Muscle of leg (tissue), 11 donors: ENCODE measurements around the gene ZNF785. TPM values are rescaled to one million over a fixed set of nuclear protein-coding genes. Genes with fewer than 3 reads are reported as not detected.
"Not testable (repeated sequence)": the region's sequence is repeated elsewhere in the genome, so short reads cannot be mapped to it uniquely, and the experiment has no call there.

Experiments
- DNase-seq: peaks from one replicate; pipeline ENCODE4 v3.0.0; 2013
- H3K27ac ChIP-seq: one replicate; pipeline ENCODE4 v1.5.1; 2013; ENCODE audit warnings: mild to moderate bottlenecking, low read length, control low read depth
- H3K27me3 ChIP-seq: one replicate; pipeline ENCODE4 v1.6.1; 2013; ENCODE audit warnings: low read length; ENCODE audit not compliant: control insufficient read depth, insufficient read depth
- H3K36me3 ChIP-seq: one replicate; pipeline ENCODE4 v1.6.1; 2013; ENCODE audit warnings: low read length; ENCODE audit not compliant: control insufficient read depth, insufficient read depth
- H3K4me1 ChIP-seq: one replicate; pipeline ENCODE4 v1.6.1; 2013; ENCODE audit warnings: low read length; ENCODE audit not compliant: control insufficient read depth, insufficient read depth
- H3K4me3 ChIP-seq: one replicate; pipeline ENCODE4 v1.5.1; 2013; ENCODE audit warnings: low read length, control low read depth
- H3K9me3 ChIP-seq: replicated peaks from 2 replicates; pipeline ENCODE4 v1.6.1; 2013; ENCODE audit warnings: low read depth, low read length; ENCODE audit not compliant: control insufficient read depth
- WGBS: methylation state at CpG from one replicate; pipeline ENCODE4 v1.1.5; 2013; ENCODE audit warnings: missing lambda C conversion rate; ENCODE audit not compliant: insufficient coverage; 5-methylcytosine and 5-hydroxymethylcytosine counted together
- polyA plus RNA-seq, 8 donors: library from polyadenylated mRNA; unstranded; fragments of 120-200 nt; gene quantifications; one replicate each; pipeline versions ENCODE4 v1.2.1 to v1.2.3, GENCODE V29; 2013; ENCODE audit warnings: inconsistent platforms in 1 of 8, low replicate concordance in 1 of 8; ENCODE audit not compliant: insufficient read length in 8 of 8, insufficient read depth in 1 of 8
- total RNA-seq: library from RNA; stranded (reverse); fragments of 120-200 nt; gene quantifications from one replicate; pipeline ENCODE4 v1.2.4, GENCODE V29; 2013

ZNF785 gene
- total and polyA plus RNA-seq, 9 donors = 9.7 to 16.6 (median 11.9) TPM

DNA sequence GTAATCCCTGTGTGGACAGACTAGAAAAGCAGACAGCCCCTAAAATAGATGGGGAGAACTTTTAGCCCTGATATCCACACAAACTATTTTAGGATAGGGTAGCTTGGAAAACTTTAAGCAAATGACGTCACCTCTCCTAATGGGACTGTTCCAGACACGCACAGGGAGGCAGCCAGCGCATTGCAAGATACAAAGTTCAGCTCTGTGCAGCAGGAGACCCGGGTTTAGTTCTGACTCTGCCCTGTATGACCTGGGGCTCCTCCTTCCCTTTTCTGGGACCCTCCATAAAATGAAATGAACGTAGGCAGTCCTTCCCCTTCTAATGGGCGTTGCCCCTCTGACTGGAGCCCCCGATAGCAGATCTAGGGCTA is 18.4 kb upstream of the ZNF785 start:
- Histone ChIP-seq H3K4me1 (peaks cover 10% of the 10 kb centered on the region), H3K4me3 (no peak overlapping the region), H3K27ac (no peak overlapping the region), H3K36me3 (peaks cover 61% of the 10 kb centered on the region), H3K27me3 (no peaks in the 10 kb centered on the region), H3K9me3 (peaks cover 2% of the 10 kb centered on the region)
- DNase-seq = no peak
- WGBS = 78% methylated on average over 5 of the region's 7 CpGs

DNA sequence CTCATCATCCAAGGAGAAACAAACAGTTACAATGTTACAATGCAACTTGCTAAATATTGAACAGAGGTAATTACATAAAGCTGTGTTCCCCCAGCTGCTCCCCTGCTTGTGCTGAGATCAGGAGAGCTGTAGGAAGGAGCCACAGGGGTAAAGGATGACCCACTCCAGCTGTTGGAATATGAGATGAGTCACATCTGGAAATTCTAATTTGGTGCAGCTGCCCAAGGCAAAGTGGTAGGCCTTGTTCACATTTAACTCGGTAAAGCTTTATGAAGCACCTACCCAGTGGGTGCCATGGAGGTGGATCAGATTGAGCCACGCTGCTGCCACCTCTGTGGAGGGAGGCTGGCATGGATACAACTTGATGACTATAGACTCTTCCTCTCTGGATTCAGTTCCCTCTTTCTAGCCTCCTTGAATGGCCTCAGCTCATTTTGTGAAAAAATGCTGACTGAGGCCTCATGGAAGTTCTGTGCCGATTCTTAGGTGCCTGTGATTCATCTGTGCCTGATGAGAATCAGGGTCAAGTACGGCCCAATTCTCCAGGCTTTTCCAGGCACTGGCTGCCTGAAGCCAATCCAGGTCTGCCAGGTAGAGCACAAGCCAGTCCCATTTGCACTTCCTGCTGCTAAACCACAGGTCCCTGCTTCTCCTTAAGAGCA is 17.2 kb upstream of the ZNF785 start:
- Histone ChIP-seq H3K27me3 (no peaks in the 10 kb centered on the region), H3K9me3 (peaks cover 2% of the 10 kb centered on the region), H3K4me3 (no peak overlapping the region), H3K36me3 (peaks cover 50% of the 10 kb centered on the region), H3K4me1 (peaks cover 7% of the 10 kb centered on the region), H3K27ac (peak overlapping the region; percentile 59)
- peak; percentile 72 for DNase-seq
- WGBS = 21% methylated on average over 3 of the region's 4 CpGs

- H3K36me3 ChIP-seq = peaks cover 44% of the 10 kb centered on the region
- no CpG with 5 or more reads among the region's 4 CpGs for WGBS
- no peak overlapping the region for H3K27ac ChIP-seq
- H3K27me3 ChIP-seq = no peaks in the 10 kb centered on the region
- H3K4me1 ChIP-seq = peaks cover 7% of the 10 kb centered on the region
- no peak overlapping the region for H3K4me3 ChIP-seq
- DNase-seq = no peak
- H3K9me3 ChIP-seq = peaks cover 2% of the 10 kb centered on the region
These were observed 16.5 kb upstream of the ZNF785 start for GRCh38 chr16:30601966-30602365.

- no peak for DNase-seq
- peaks cover 2% of the 10 kb centered on the region for H3K9me3 ChIP-seq
These were observed 15.4 kb upstream of the ZNF785 start for GRCh38 chr16:30600929-30601328.

DNA sequence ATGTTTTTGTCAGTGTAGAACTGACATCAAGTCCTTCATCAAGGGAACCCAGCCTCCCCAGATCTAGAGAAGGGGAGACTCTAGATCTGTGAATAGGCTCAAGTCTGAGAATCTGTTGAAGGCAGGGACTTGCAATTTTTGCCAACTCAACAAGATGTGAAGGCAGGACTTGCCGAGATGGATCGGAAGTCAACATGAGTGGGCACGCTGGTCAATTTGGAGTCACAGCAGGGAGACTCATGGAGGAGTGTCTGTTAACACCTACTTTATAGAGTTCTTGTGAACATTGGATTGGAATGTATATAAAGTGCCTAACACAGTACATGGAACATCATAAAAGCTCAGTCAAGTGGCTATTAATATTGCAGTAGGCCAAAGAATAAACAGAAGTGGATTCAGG is 14.7 kb upstream of the ZNF785 start:
- 100% methylated on average over 2 of the region's 3 CpGs for whole genome bisulfite sequencing
- no peak for DNase-seq

More at GRCh38 chr16:30600929-30601328, 15.4 kb upstream of the ZNF785 start:
- Histone ChIP-seq H3K27me3 (no peaks in the 10 kb centered on the region), H3K27ac (no peak overlapping the region), H3K4me1 (peaks cover 7% of the 10 kb centered on the region), H3K4me3 (no peak overlapping the region), H3K36me3 (peaks cover 34% of the 10 kb centered on the region)
- WGBS = 90% methylated on average over 2 of the region's 2 CpGs

GRCh38 chr16:30592871-30593270 is 7.4 kb upstream of the ZNF785 start:
- 100% methylated on average over 3 of the region's 4 CpGs for WGBS
- Histone ChIP-seq H3K27ac (no peak overlapping the region), H3K4me3 (no peak overlapping the region), H3K27me3 (no peaks in the 10 kb centered on the region), H3K9me3 (peaks cover 2% of the 10 kb centered on the region), H3K36me3 (peaks cover 3% of the 10 kb centered on the region), H3K4me1 (no peaks in the 10 kb centered on the region)
- no peak for DNase-seq

More for the DNA sequence above, 14.7 kb upstream of the ZNF785 start:
- H3K36me3 ChIP-seq = peaks cover 29% of the 10 kb centered on the region
- H3K27me3 ChIP-seq = no peaks in the 10 kb centered on the region
- H3K4me1 ChIP-seq = peaks cover 7% of the 10 kb centered on the region
- H3K9me3 ChIP-seq = peaks cover 2% of the 10 kb centered on the region
- no peak overlapping the region for H3K4me3 ChIP-seq
- H3K27ac ChIP-seq = no peak overlapping the region

GRCh38 chr16:30590869-30591268 is 5.4 kb upstream of the ZNF785 start:
- H3K9me3 ChIP-seq, H3K27me3 ChIP-seq, DNase-seq, H3K4me3 ChIP-seq, H3K27ac ChIP-seq, H3K36me3 ChIP-seq, H3K4me1 ChIP-seq: not testable (repeated sequence)
- 100% methylated on average over 1 of the region's 9 CpGs for WGBS

DNA sequence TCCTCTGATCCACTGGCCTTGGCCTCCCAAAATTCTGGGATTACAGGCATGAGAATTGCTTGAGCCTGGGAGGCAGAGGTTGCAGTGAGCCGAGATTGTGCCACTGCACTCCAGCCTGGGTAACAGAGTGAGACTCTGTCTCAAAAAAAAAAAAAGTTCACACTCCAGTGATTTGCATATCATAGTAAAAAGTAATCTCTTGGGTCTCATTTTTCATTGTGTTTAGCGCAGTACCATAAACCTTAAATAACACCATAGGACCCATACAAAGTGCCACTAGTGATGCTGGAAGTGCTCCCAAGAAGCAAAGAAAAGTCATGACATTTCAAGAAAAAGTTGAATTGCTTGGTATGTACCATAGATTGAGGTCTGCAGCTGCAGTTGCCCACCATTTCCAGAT is 4.1 kb upstream of the ZNF785 start:
- H3K27ac ChIP-seq, H3K9me3 ChIP-seq, H3K4me3 ChIP-seq, H3K36me3 ChIP-seq, H3K4me1 ChIP-seq, H3K27me3 ChIP-seq, DNase-seq: not testable (repeated sequence)
- no CpG with 5 or more reads among the region's 2 CpGs for WGBS

DNA sequence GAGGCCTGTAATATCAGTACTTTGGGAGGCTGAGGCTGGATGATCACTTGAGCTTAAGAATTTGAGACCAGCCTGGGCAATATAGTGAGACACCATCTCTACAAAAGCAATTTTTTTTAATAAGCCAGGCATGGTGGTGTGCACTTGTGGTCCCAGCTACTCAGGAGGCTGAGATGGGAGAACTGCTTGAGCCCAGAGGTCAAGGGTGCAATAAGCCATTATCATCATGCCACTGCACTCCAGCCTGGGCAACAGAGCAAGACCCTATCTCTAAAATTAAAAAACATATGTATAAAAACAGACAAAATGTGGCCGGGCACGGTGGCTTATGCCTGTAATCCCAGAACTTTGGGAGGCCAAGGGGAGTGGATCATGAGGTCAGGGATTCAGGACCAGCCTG is 3.2 kb upstream of the ZNF785 start:
- no peak for DNase-seq
- H3K4me3 ChIP-seq = no peak overlapping the region
- H3K27ac ChIP-seq = no peak overlapping the region
- peaks cover 8% of the 10 kb centered on the region for H3K4me1 ChIP-seq
- H3K36me3 ChIP-seq = peaks cover 8% of the 10 kb centered on the region
- WGBS = no CpG with 5 or more reads among the region's 2 CpGs
- H3K27me3 ChIP-seq = no peaks in the 10 kb centered on the region
- H3K9me3 ChIP-seq = no peaks in the 10 kb centered on the region

DNA sequence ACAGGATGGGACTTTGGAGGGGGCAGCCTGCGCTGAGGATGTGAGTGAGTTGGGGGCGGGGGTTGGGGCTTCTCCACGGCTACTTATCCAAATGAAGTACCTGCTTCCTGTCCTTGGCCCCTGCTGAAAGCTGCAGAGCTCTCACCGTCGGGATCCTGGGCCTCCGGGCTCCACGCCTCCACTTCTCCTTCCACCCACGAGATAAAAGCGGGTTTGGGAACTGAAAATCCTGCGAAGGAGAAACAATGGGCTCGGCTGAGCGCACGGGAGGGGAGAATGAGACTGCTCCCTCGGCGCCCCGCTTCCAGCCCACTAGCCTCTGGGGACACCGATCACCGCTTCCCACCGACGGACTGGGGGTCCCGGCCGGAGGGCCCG is 486 bp downstream of the ZNF785 start:
- H3K4me3 ChIP-seq = peak overlapping the region; percentile 68
- H3K4me1 ChIP-seq = peaks cover 8% of the 10 kb centered on the region
- WGBS = 0% methylated on average over 22 of the region's 23 CpGs
- peaks cover 33% of the 10 kb centered on the region for H3K36me3 ChIP-seq
- no peak for DNase-seq
- no peaks in the 10 kb centered on the region for H3K27me3 ChIP-seq
- no peaks in the 10 kb centered on the region for H3K9me3 ChIP-seq
- H3K27ac ChIP-seq = peak overlapping the region; percentile 88
